OCI-LY3 (cell line): Measurements from ENCODE around the gene L3HYPDH.

Experiments
- CTCF ChIP-seq: fragments of 200-600, 300-600 bp; sonication (generic); IDR thresholded peaks from 2 replicates; pipeline ENCODE4 v1.5.1; 2014; ENCODE audit warnings: antibody characterized with exemption, low read length, low read depth
- EZH2phosphoT487 ChIP-seq: fragments of 200-600 bp; shearing (Covaris generic); IDR thresholded peaks from 2 replicates; pipeline ENCODE4 v1.6.1; 2018; ENCODE audit warnings: antibody characterized with exemption, mixed run types, low read depth

- TF ChIP-seq CTCF, result no peak
- TF ChIP-seq EZH2phosphoT487, result no peak
Observed at GRCh38 chr14:59475709-59476108, 8.5 kb downstream of the L3HYPDH start.
